B cell (primary cell): Measurements from ENCODE around the gene SRRM1. TPM values are rescaled to one million over a fixed set of nuclear protein-coding genes. Genes with fewer than 3 reads are reported as not detected.

ENCODE experiments used
- ATAC-seq: fragments of 200-7000 bp; cut with Tn5 transposase; one replicate; pipeline ENCODE4 v1.10.0; 2021; ENCODE audit warnings: low read depth, mild to moderate bottlenecking, moderate number of reproducible peaks, moderate library complexity
- CTCF ChIA-PET: fragments of 350-600 bp; sonication (Branson Sonifier 250); formaldehyde crosslinking; loops from one replicate; lab custom pipeline; 2021; ENCODE audit warnings: antibody characterized with exemption, inconsistent platforms; lab: Charles Lee
- POLR2A ChIA-PET: fragments of 350-600 bp; sonication (Branson Sonifier 250); formaldehyde crosslinking; loops from one replicate; lab custom pipeline; 2021; ENCODE audit warnings: antibody characterized with exemption; lab: Charles Lee
- DNase-seq: peaks from one replicate; pipeline ENCODE4 v3.0.0; 2013
- H2AFZ ChIP-seq: 2 replicates; pipeline ENCODE4 v1.6.1; 2012; ENCODE audit warnings: mild to moderate bottlenecking, low read depth, low read length; ENCODE audit not compliant: insufficient read depth, poor library complexity, severe bottlenecking
- H3K27ac ChIP-seq, 2 donors: 1 replicate in 1 of 2; 2 replicates in 1 of 2; pipeline ENCODE4 v1.5.1; 2012 to 2013; ENCODE audit warnings: low read length in 2 of 2, mild to moderate bottlenecking in 2 of 2, moderate library complexity in 1 of 2
- H3K27me3 ChIP-seq, 4 experiments: fragments of 200-600 bp in 1 of 4; sonication (generic) in 1 of 4; replicated peaks in 1 of 4; 1 replicate in 2 of 4; 2 replicates in 2 of 4; pipeline versions ENCODE4 v1.6.1 to v1.7.0; 2013 to 2016; ENCODE audit warnings: low read length in 3 of 4, mild to moderate bottlenecking in 2 of 4, mixed read lengths in 1 of 4, moderate library complexity in 1 of 4; ENCODE audit not compliant: insufficient read depth in 4 of 4, control insufficient read depth in 3 of 4; ENCODE audit errors: control extremely low read depth in 1 of 4
- H3K36me3 ChIP-seq, 2 experiments: replicated peaks in 1 of 2; 1 replicate in 1 of 2; 2 replicates in 1 of 2; pipeline versions ENCODE4 v1.6.1 to v1.7.1; 2013; ENCODE audit warnings: low read length in 1 of 2; ENCODE audit not compliant: insufficient read depth in 2 of 2, control insufficient read depth in 1 of 2; ENCODE audit errors: control extremely low read depth in 1 of 2, extremely low read depth in 1 of 2
- H3K4me1 ChIP-seq, 2 donors: fragments of 200-600 bp in 1 of 2; sonication (generic) in 1 of 2; 1 replicate in 1 of 2; 2 replicates in 1 of 2; pipeline versions ENCODE4 v1.5.1 to v1.6.1; 2013 to 2017; ENCODE audit warnings: low read length in 2 of 2; ENCODE audit not compliant: control insufficient read depth in 2 of 2, insufficient read depth in 2 of 2
- H3K4me2 ChIP-seq: replicated peaks from 2 replicates; pipeline ENCODE3; 2012; ENCODE audit warnings: mild to moderate bottlenecking, low read depth, low read length; ENCODE audit not compliant: poor library complexity, severe bottlenecking
- H3K4me3 ChIP-seq, 5 experiments: fragments of 200-600 bp in 1 of 5; sonication (generic) in 1 of 5; 1 replicate in 3 of 5; 2 replicates in 2 of 5; pipeline versions ENCODE4 v1.5.1 to v1.7.0; 2011 to 2016; ENCODE audit warnings: low read length in 4 of 5, mild to moderate bottlenecking in 4 of 5, low read depth in 2 of 5, control low read depth in 1 of 5, moderate library complexity in 1 of 5; ENCODE audit not compliant: insufficient read depth in 1 of 5; ENCODE audit errors: control extremely low read depth in 1 of 5, extremely low read depth in 1 of 5
- H3K79me2 ChIP-seq: fragments of 200-600 bp; sonication (generic); one replicate; pipeline ENCODE4 v1.6.0; 2016; ENCODE audit warnings: low read length; ENCODE audit not compliant: control insufficient read depth, insufficient read depth
- H3K9ac ChIP-seq: fragments of 200-600 bp; sonication (generic); 2 replicates; pipeline ENCODE4 v1.6.1; 2017; ENCODE audit warnings: mild to moderate bottlenecking, low read length, moderate library complexity
- H3K9me3 ChIP-seq, 3 donors: one replicate each; pipeline versions ENCODE4 v1.6.1 to v1.7.1; 2013; ENCODE audit warnings: low read length in 2 of 3; ENCODE audit not compliant: control insufficient read depth in 2 of 3, insufficient read depth in 1 of 3; ENCODE audit errors: control extremely low read depth in 1 of 3
- H4K20me1 ChIP-seq: 2 replicates; pipeline ENCODE4 v1.6.0; 2012; ENCODE audit warnings: mild to moderate bottlenecking, low read length; ENCODE audit not compliant: insufficient read depth, control insufficient read depth, poor library complexity, severe bottlenecking
- H3K27ac Mint-ChIP-seq: one replicate; pipeline ENCODE4 v1.8.0; 2021; ENCODE audit warnings: mixed read lengths
- H3K27me3 Mint-ChIP-seq: one replicate; pipeline ENCODE4 v1.8.0; 2021; ENCODE audit warnings: mixed read lengths
- H3K4me1 Mint-ChIP-seq: one replicate; pipeline ENCODE4 v1.8.0; 2021; ENCODE audit warnings: mixed read lengths
- H3K4me3 Mint-ChIP-seq: one replicate; pipeline ENCODE4 v1.8.0; 2021; ENCODE audit warnings: mixed read lengths
- H3K9me3 Mint-ChIP-seq: one replicate; pipeline ENCODE4 v1.8.0; 2022; ENCODE audit warnings: mixed read lengths; ENCODE audit not compliant: insufficient read depth
- EZH2 ChIP-seq: IDR thresholded peaks from 2 replicates; pipeline ENCODE4 v1.6.1; 2012; ENCODE audit warnings: borderline replicate concordance, low read depth, mild to moderate bottlenecking, moderate library complexity, low read length; ENCODE audit not compliant: insufficient read depth, poor library complexity, severe bottlenecking
- WGBS: methylation state at CpG from one replicate; pipeline ENCODE4 v1.1.5; 2013; ENCODE audit warnings: missing lambda C conversion rate; ENCODE audit not compliant: insufficient coverage; 5-methylcytosine and 5-hydroxymethylcytosine counted together
- intact Hi-C: fragments of 100-400 bp; cut with micrococcal nuclease; formaldehyde crosslinking; loops from one replicate; pipeline ENCODE4 v1.10.0; 2022
- polyA plus RNA-seq: library from polyadenylated mRNA; depleted of rRNA; stranded (reverse); fragments of >200 nt; gene quantifications from 2 replicates; pipeline ENCODE4 v1.2.3, GENCODE V29; 2012
- total RNA-seq, 2 donors: library from RNA; stranded (reverse); fragments of 120-200 nt in 1 of 2; gene quantifications; 1 replicate in 1 of 2; 2 replicates in 1 of 2; pipeline versions ENCODE4 v1.2.3 to v1.2.4, GENCODE V29; 2013 to 2022
- TF ChIP-seq, protein P1 (sequence below): fragments of 200-600 bp; IDR thresholded peaks from one replicate; pipeline ENCODE4 v1.8.0; 2022; ENCODE audit warnings: antibody characterized with exemption, mild to moderate bottlenecking

The SRRM1 gene
- total and polyA plus RNA-seq, 2 donors (not counting 1 experiment from before 2014, with no cell fraction given): 88.5 to 238 TPM

DNA sequence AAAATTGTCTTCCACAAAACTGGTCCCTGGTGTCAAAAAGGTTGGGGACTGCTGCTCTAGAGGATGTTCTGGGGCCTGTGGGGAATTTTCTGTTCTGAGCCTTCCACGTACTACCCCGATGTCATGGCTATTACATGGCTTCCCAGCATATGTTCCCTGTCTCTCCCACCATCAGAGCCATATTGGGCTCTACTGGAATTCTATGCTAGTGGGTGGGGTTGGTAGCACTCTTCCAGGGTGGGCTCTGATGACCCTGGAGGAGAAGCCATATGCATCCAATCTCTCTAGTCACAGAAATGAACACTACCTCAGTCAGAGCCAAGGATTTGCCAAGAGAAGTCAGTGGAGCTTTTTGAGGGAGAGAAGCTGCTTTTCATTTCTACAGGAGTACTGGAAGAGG, 47.9 kb downstream of the SRRM1 start:
- Histone ChIP-seq H3K27me3 (no peaks in the 10 kb centered on the region), H3K79me2 (peaks cover 8% of the 10 kb centered on the region), H3K4me3 (no peak overlapping the region), H3K9me3 (no peaks in the 10 kb centered on the region), H4K20me1 (no peaks in the 10 kb centered on the region), H3K4me1 (peaks cover 25 to 32% of the 10 kb centered on the region in 2 donors), H3K9ac (no peak overlapping the region), H2AFZ (no peak overlapping the region), H3K36me3 (no peaks in the 10 kb centered on the region), H3K27ac (no peak overlapping the region), H3K4me2 (no peak overlapping the region)
- Mint-ChIP-seq H3K4me3 (no peak overlapping the region), H3K27ac (no peak overlapping the region), H3K27me3 (no peaks in the 10 kb centered on the region), H3K4me1 (peaks cover 29% of the 10 kb centered on the region), H3K9me3 (no peaks in the 10 kb centered on the region)
- intact Hi-C loops: no loop called here
- no CpG with 5 or more reads among the region's 2 CpGs for WGBS
- CTCF ChIA-PET: interaction anchor here (0.7 to 11.2 kb wide), 6 partner anchors 36 to 286 kb away, joined by 5 to 579 read pairs (median 24); no protein-coding TSS in a partner anchor
- ATAC-seq: no peak
- TF ChIP-seq EZH2: no peak
- POLR2A ChIA-PET: no interaction called here
- DNase-seq: no peak

DNA sequence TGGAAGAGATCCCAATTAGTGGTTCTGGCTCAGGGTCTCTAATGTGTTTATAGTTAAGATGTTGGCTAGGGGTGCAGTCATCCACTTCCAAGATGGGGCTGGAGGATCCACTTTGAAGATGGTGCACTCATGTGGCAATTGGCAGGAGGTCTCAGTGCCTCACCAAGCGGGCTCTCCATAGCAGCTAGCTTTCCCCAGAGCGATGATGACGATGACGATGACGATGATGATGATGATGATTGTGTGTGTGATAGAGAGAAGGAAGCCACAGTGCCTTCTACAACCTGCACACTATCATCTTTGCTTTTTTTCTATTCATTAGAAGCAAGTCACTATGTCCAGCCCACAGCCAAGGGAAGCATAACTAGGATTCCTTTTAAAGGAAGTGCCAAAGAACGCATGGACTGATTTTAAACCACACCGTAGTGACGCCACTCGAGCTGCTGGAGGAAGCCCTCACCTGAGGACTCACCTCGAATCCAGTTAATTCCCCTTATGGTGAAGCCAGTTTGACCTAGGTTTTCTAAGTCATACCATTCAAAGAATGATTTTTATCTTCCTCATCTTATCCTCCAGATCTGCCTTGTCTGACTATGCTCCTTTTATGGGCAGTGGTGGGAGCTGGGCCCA, 49.4 kb downstream of the SRRM1 start:
- ATAC-seq (no peak), DNase-seq (no peak)
- no peaks in the 10 kb centered on the region for H3K9me3 Mint-ChIP-seq
- Histone ChIP-seq H3K9me3 (peaks cover 0 to 6% (median 0%) of the 10 kb centered on the region in 3 donors), H3K27ac (no peak overlapping the region), H4K20me1 (no peaks in the 10 kb centered on the region), H3K79me2 (peaks cover 8% of the 10 kb centered on the region), H3K36me3 (no peaks in the 10 kb centered on the region), H3K4me3 (no peak overlapping the region), H2AFZ (no peak overlapping the region), H3K4me1 (peaks cover 30 to 39% of the 10 kb centered on the region in 2 donors), H3K27me3 (no peaks in the 10 kb centered on the region), H3K4me2 (no peak overlapping the region), H3K9ac (no peak overlapping the region)
- TF ChIP-seq EZH2: no peak
- TF ChIP-seq, protein P1, sequence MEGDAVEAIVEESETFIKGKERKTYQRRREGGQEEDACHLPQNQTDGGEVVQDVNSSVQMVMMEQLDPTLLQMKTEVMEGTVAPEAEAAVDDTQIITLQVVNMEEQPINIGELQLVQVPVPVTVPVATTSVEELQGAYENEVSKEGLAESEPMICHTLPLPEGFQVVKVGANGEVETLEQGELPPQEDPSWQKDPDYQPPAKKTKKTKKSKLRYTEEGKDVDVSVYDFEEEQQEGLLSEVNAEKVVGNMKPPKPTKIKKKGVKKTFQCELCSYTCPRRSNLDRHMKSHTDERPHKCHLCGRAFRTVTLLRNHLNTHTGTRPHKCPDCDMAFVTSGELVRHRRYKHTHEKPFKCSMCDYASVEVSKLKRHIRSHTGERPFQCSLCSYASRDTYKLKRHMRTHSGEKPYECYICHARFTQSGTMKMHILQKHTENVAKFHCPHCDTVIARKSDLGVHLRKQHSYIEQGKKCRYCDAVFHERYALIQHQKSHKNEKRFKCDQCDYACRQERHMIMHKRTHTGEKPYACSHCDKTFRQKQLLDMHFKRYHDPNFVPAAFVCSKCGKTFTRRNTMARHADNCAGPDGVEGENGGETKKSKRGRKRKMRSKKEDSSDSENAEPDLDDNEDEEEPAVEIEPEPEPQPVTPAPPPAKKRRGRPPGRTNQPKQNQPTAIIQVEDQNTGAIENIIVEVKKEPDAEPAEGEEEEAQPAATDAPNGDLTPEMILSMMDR: no peak
- no peak overlapping the region for H3K27ac Mint-ChIP-seq
- peaks cover 41% of the 10 kb centered on the region for H3K4me1 Mint-ChIP-seq
- no peaks in the 10 kb centered on the region for H3K27me3 Mint-ChIP-seq
- intact Hi-C loops: no loop called here
- CTCF ChIA-PET: interaction anchor here (1.2 to 11.2 kb wide), 2 partner anchors 132 to 143 kb away, joined by 4 to 579 read pairs; no protein-coding TSS in a partner anchor
- POLR2A ChIA-PET: interaction anchor here (0.7 kb wide), 1 partner anchor 121 kb away, joined by 3 read pairs; no protein-coding TSS in a partner anchor
- no peak overlapping the region for H3K4me3 Mint-ChIP-seq
- 85% methylated on average over 5 of the region's 10 CpGs for WGBS
